Sigmoid colon (tissue), 4 donors: Measurements from ENCODE around the gene MIA2.

Source experiments
- POLR2AphosphoS5 ChIP-seq, 4 donors: sonication (generic); formaldehyde crosslinking; IDR thresholded peaks; one replicate each; pipeline ENCODE4 v1.6.1; 2017; ENCODE audit warnings: antibody characterized with exemption in 4 of 4
- TF ChIP-seq, protein P1 (sequence below), 4 experiments: fragments of 450-650 bp in 3 of 4; fragments of 200-600 bp in 1 of 4; IDR thresholded peaks; one replicate each; pipeline ENCODE4 v1.5.1; 2016 to 2019; ENCODE audit warnings: antibody characterized with exemption in 4 of 4, mild to moderate bottlenecking in 3 of 4, moderate library complexity in 2 of 4

DNA sequence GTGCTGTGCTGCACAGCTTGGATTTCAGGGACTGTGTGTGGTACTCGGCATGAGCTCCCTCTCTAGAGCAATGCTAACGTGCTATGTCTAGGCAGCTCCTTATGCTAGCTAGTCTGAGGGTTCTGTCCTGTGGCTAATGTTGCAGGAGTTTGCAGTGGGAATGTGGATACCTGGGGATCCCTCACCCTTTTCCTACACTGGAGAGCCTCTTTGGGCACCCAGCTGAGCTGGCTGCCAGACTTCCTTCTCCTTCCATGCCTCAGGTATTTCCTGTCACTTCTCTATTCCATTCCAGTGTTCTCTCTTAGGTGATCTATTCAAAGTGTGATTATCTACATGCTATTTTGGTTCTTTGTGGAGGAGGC, 133.7 kb downstream of the MIA2 start:
- TF ChIP-seq, protein P1, sequence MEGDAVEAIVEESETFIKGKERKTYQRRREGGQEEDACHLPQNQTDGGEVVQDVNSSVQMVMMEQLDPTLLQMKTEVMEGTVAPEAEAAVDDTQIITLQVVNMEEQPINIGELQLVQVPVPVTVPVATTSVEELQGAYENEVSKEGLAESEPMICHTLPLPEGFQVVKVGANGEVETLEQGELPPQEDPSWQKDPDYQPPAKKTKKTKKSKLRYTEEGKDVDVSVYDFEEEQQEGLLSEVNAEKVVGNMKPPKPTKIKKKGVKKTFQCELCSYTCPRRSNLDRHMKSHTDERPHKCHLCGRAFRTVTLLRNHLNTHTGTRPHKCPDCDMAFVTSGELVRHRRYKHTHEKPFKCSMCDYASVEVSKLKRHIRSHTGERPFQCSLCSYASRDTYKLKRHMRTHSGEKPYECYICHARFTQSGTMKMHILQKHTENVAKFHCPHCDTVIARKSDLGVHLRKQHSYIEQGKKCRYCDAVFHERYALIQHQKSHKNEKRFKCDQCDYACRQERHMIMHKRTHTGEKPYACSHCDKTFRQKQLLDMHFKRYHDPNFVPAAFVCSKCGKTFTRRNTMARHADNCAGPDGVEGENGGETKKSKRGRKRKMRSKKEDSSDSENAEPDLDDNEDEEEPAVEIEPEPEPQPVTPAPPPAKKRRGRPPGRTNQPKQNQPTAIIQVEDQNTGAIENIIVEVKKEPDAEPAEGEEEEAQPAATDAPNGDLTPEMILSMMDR (IDR thresholded peaks at IDR 0.05), result no peak
- no peak for TF ChIP-seq POLR2AphosphoS5 (IDR thresholded peaks at IDR 0.05)
